SU-DHL-6 (cell line): ENCODE measurements around the gene TMEM117.

Source experiments
- H2AFZ ChIP-seq: fragments of 200-600 bp; sonication (generic); 2 replicates; pipeline ENCODE4 v1.6.1; 2014; ENCODE audit warnings: low read depth, mild to moderate bottlenecking, moderate library complexity, mixed read lengths, antibody characterized with exemption, low read length; ENCODE audit not compliant: severe bottlenecking
- H3F3A ChIP-seq: fragments of 200-600 bp; shearing (Covaris generic); 2 replicates; pipeline ENCODE4 v1.6.0; 2016; ENCODE audit warnings: antibody characterized with exemption, mild to moderate bottlenecking; ENCODE audit not compliant: insufficient read depth
- H3K27ac ChIP-seq: fragments of 200-600 bp; sonication (generic); 2 replicates; pipeline ENCODE4 v1.5.1; 2016; ENCODE audit warnings: low read depth, mild to moderate bottlenecking, low read length, moderate library complexity, mixed read lengths
- H3K27me3 ChIP-seq: fragments of 200-600 bp; sonication (generic), shearing (Covaris generic); 2 replicates; pipeline ENCODE4 v1.6.0; 2014; ENCODE audit warnings: mild to moderate bottlenecking, low read length
- H3K36me3 ChIP-seq: fragments of 200-600 bp; sonication (generic); 2 replicates; pipeline ENCODE4 v1.6.1; 2014; ENCODE audit warnings: mild to moderate bottlenecking, low read length, mixed read lengths
- H3K4me2 ChIP-seq: fragments of 300-600, 200-600 bp; shearing (Covaris generic), sonication (generic); 2 replicates; pipeline ENCODE4 v1.6.0; 2014; ENCODE audit warnings: low read length, low read depth, mild to moderate bottlenecking; ENCODE audit not compliant: poor library complexity, severe bottlenecking
- H3K4me3 ChIP-seq: fragments of 200-600 bp; sonication (generic); 2 replicates; pipeline ENCODE4 v1.5.1; 2014; ENCODE audit warnings: antibody characterized with exemption, low read length, mild to moderate bottlenecking, mixed read lengths; ENCODE audit not compliant: insufficient read depth, poor library complexity, severe bottlenecking
- H3K79me2 ChIP-seq: fragments of 200-600 bp; sonication (generic); 2 replicates; pipeline ENCODE4 v1.6.1; 2014; ENCODE audit warnings: mild to moderate bottlenecking, low read length, moderate library complexity; ENCODE audit not compliant: insufficient read depth
- H3K9ac ChIP-seq: fragments of 200-600 bp; sonication (generic); 2 replicates; pipeline ENCODE4 v1.7.0; 2014; ENCODE audit warnings: mild to moderate bottlenecking, low read length
- H3K9me2 ChIP-seq: fragments of 200-600 bp; sonication (generic); replicated peaks from 2 replicates; pipeline ENCODE4 v1.6.1; 2014; ENCODE audit warnings: low read length; ENCODE audit not compliant: insufficient read depth
- H3K9me3 ChIP-seq: fragments of 200-600 bp; sonication (generic); 2 replicates; pipeline ENCODE4 v1.6.1; 2014; ENCODE audit warnings: low read length, mixed read lengths; ENCODE audit not compliant: insufficient read depth
- H4K20me1 ChIP-seq: fragments of 200-600 bp; sonication (generic); 2 replicates; pipeline ENCODE4 v1.6.1; 2014; ENCODE audit warnings: low read depth, mild to moderate bottlenecking, antibody characterized with exemption, low read length, moderate library complexity, mixed read lengths
- EZH2phosphoT487 ChIP-seq: fragments of 200-600 bp; sonication (generic), shearing (Covaris generic); conservative IDR thresholded peaks from 2 replicates; pipeline ENCODE4 v1.6.1; 2018; ENCODE audit warnings: mild to moderate bottlenecking, antibody characterized with exemption, low read length, moderate library complexity, mixed read lengths
- TF ChIP-seq, protein P1 (sequence below): fragments of 200-600 bp; sonication (generic); IDR thresholded peaks from one replicate; pipeline ENCODE4 v1.5.1; 2017; ENCODE audit warnings: antibody characterized with exemption, mild to moderate bottlenecking, low read length, moderate library complexity; ENCODE audit not compliant: insufficient read depth, poor library complexity, severe bottlenecking

The TMEM117 gene

GRCh38 chr12:43832463-43833168 lies 3.3 kb upstream of the TMEM117 start:
- H3K36me3 ChIP-seq, result no peaks in the 10 kb centered on the region
- H3K9me3 ChIP-seq, result no peaks in the 10 kb centered on the region
- H3K79me2 ChIP-seq, result no peaks in the 10 kb centered on the region
- no peaks in the 10 kb centered on the region for H4K20me1 ChIP-seq
- peaks cover 5% of the 10 kb centered on the region; the same call in 1 of the 2 replicates for H3F3A ChIP-seq
- no peaks in the 10 kb centered on the region for H3K27me3 ChIP-seq
- H3K27ac ChIP-seq, result no peak overlapping the region
- H3K9me2 ChIP-seq, result no peaks in the 10 kb centered on the region
- no peak overlapping the region for H2AFZ ChIP-seq
- no peak overlapping the region for H3K4me2 ChIP-seq
- no peak overlapping the region for H3K9ac ChIP-seq
- no peak overlapping the region for H3K4me3 ChIP-seq
- TF ChIP-seq, protein P1, sequence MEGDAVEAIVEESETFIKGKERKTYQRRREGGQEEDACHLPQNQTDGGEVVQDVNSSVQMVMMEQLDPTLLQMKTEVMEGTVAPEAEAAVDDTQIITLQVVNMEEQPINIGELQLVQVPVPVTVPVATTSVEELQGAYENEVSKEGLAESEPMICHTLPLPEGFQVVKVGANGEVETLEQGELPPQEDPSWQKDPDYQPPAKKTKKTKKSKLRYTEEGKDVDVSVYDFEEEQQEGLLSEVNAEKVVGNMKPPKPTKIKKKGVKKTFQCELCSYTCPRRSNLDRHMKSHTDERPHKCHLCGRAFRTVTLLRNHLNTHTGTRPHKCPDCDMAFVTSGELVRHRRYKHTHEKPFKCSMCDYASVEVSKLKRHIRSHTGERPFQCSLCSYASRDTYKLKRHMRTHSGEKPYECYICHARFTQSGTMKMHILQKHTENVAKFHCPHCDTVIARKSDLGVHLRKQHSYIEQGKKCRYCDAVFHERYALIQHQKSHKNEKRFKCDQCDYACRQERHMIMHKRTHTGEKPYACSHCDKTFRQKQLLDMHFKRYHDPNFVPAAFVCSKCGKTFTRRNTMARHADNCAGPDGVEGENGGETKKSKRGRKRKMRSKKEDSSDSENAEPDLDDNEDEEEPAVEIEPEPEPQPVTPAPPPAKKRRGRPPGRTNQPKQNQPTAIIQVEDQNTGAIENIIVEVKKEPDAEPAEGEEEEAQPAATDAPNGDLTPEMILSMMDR, result no peak
- no peak for TF ChIP-seq EZH2phosphoT487

DNA sequence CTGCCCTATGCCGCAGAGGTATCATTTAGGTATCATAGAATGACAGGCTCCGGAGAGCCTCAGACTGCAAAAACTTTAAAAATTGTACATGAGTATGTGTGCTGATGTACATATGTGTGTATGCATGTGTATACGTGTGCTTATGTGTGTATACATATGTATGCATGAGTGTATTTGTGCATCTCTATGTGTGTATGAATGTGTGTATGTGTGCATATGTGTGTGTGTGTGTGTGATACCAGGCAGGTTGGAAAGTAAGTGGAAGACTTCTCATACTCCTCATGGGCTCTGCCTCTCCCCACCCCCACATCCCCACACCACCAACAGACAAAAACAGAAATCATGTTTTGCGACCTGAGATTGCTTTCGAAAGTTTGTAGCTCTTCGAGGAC lies 621 bp upstream of the TMEM117 start:
- TF ChIP-seq EZH2phosphoT487, result no peak
- TF ChIP-seq, protein P1, result no peak
- Histone ChIP-seq H2AFZ (peak overlapping the region; percentile 78), H3K4me2 (peak overlapping the region; percentile 75), H3K9me2 (no peaks in the 10 kb centered on the region), H3K4me3 (peak overlapping the region; percentile 61), H3K9ac (peak overlapping the region; percentile 65), H3K27ac (no peak overlapping the region), H3K9me3 (no peaks in the 10 kb centered on the region), H4K20me1 (no peaks in the 10 kb centered on the region), H3K27me3 (no peaks in the 10 kb centered on the region), H3K36me3 (no peaks in the 10 kb centered on the region), H3K79me2 (no peaks in the 10 kb centered on the region), H3F3A (peaks cover 5% of the 10 kb centered on the region; the same call in 1 of the 2 replicates)

- TF ChIP-seq EZH2phosphoT487, result no peak
- TF ChIP-seq, protein P1, result no peak
- no peak overlapping the region for H3K27ac ChIP-seq
Observed at GRCh38 chr12:43836475-43836989, 651 bp downstream of the TMEM117 start.

More at GRCh38 chr12:43836475-43836989, 651 bp downstream of the TMEM117 start:
- Histone ChIP-seq H3K4me3 (peak overlapping the region; percentile 61), H2AFZ (peak overlapping the region; percentile 78), H3K36me3 (no peaks in the 10 kb centered on the region), H3K4me2 (peak overlapping the region; percentile 75), H3F3A (peaks cover 5% of the 10 kb centered on the region; the same call in 1 of the 2 replicates), H3K79me2 (no peaks in the 10 kb centered on the region), H3K9me3 (no peaks in the 10 kb centered on the region), H3K9ac (peak overlapping the region; percentile 65), H4K20me1 (no peaks in the 10 kb centered on the region), H3K27me3 (no peaks in the 10 kb centered on the region), H3K9me2 (no peaks in the 10 kb centered on the region)
